Activated CD8-positive, alpha-beta memory T cell treated with anti-CD3 and anti-CD28 coated beads, Interleukin-2, amount 10 ng/mL, durations not matched to agents 7 days and 5 days (primary cell): ENCODE results near the gene AGFG1. TPM values are rescaled to one million over a fixed set of nuclear protein-coding genes. Genes with fewer than 3 reads are reported as not detected.
A peak's percentile ranks its signal among the peaks of the same experiment; 100 is the strongest.

ENCODE experiments used
- ATAC-seq: fragments of 150-1000 bp; cut with Tn5 transposase; one replicate; pipeline ENCODE4 v1.10.0; 2021; ENCODE audit warnings: moderate library complexity
- CTCF ChIA-PET: fragments of 350-600 bp; sonication (Branson Sonifier 250); formaldehyde crosslinking; loops from one replicate; lab custom pipeline; 2021; ENCODE audit warnings: antibody characterized with exemption; lab: Charles Lee
- DNase-seq: peaks from one replicate; pipeline ENCODE4 v3.0.0-alpha.2; 2020
- H3K27ac Mint-ChIP-seq: one replicate; pipeline ENCODE4 v1.8.0; 2021; ENCODE audit warnings: mild to moderate bottlenecking, mixed read lengths
- H3K27me3 Mint-ChIP-seq: one replicate; pipeline ENCODE4 v1.8.0; 2021; ENCODE audit warnings: mixed read lengths
- H3K36me3 Mint-ChIP-seq: one replicate; pipeline ENCODE4 v1.8.0; 2021; ENCODE audit warnings: mild to moderate bottlenecking, mixed read lengths
- H3K4me1 Mint-ChIP-seq: one replicate; pipeline ENCODE4 v1.8.0; 2021; ENCODE audit warnings: mixed read lengths
- H3K4me3 Mint-ChIP-seq: one replicate; pipeline ENCODE4 v1.8.0; 2021; ENCODE audit warnings: mild to moderate bottlenecking, moderate library complexity, mixed read lengths
- H3K9me3 Mint-ChIP-seq: one replicate; pipeline ENCODE4 v1.8.0; 2022; ENCODE audit warnings: low read depth, mixed read lengths
- total RNA-seq, 2 experiments: library from RNA; stranded (reverse); gene quantifications; one replicate each; pipeline ENCODE4 v1.2.3, GENCODE V29; 2021

Gene AGFG1
- total RNA-seq, 2 experiments from 2014 or later, result 56.4 to 94.9 TPM

- no peak for ATAC-seq
- CTCF ChIA-PET, result no interaction called here
These were observed 18.1 kb upstream of the AGFG1 start for GRCh38 chr2:227453810-227454209.

DNA sequence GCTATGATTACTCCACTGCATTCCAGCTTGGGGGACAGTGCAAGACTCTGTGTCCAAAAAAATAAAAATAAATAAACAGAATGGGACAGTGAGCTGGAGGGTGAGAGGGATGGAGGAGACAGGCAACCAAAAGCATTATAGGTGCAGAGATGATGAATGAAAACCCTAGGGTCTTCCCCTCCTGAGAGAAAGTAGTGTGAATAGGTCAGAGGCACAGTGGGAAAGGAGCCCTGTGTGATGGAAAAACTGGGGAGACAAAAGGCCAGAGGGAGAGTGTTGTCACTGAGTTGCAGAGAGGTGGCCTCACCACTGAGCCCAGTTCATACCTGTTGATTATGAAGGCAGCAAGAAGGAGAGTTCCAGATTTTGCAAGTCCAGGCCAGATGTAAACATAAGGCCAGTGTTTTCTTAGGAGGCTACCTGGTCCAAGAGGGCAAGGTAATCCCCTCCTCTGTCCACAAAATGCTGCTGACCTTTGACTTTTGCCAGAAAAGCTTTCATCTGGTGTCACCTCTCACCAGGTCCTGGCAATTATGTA lies 17.6 kb upstream of the AGFG1 start:
- ATAC-seq (no peak), DNase-seq (no peak)
- Mint-ChIP-seq H3K27me3 (no peaks in the 10 kb centered on the region), H3K9me3 (no peaks in the 10 kb centered on the region), H3K4me1 (peaks cover 3% of the 10 kb centered on the region), H3K4me3 (no peak overlapping the region), H3K36me3 (no peaks in the 10 kb centered on the region), H3K27ac (no peak overlapping the region)
- CTCF ChIA-PET, result no interaction called here

More at GRCh38 chr2:227453810-227454209, 18.1 kb upstream of the AGFG1 start:
- Mint-ChIP-seq H3K4me1 (peaks cover 1% of the 10 kb centered on the region), H3K4me3 (no peak overlapping the region), H3K36me3 (no peaks in the 10 kb centered on the region), H3K9me3 (no peaks in the 10 kb centered on the region), H3K27me3 (no peaks in the 10 kb centered on the region), H3K27ac (no peak overlapping the region)
- no peak for DNase-seq

GRCh38 chr2:227455200-227455599 lies 16.8 kb upstream of the AGFG1 start:
- ATAC-seq, result no peak
- DNase-seq, result no peak
- H3K36me3 Mint-ChIP-seq, result no peaks in the 10 kb centered on the region
- no peak overlapping the region for H3K27ac Mint-ChIP-seq
- H3K4me3 Mint-ChIP-seq, result no peak overlapping the region
- CTCF ChIA-PET, result no interaction called here
- no peaks in the 10 kb centered on the region for H3K9me3 Mint-ChIP-seq
- peaks cover 8% of the 10 kb centered on the region for H3K4me1 Mint-ChIP-seq
- no peaks in the 10 kb centered on the region for H3K27me3 Mint-ChIP-seq

DNA sequence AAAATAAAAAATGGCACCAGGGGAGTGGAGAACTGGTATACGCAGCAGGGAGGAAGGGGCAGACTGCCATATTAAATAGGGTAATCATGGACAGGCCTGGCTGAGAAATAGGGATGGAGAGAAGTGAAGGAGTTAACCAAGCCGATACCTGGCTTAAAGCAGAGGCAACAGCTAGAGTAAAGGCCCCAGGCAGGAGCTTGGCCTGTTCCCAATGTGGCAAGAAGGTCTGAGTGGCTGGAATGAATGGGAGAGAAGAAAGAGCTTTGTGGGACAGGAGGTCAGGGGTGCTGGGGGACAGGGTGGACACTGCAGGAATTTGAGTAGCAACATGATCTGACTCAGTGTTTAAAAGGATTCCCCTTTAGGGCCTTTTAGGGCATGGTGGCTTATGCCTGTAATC lies 15.9 kb upstream of the AGFG1 start:
- Mint-ChIP-seq H3K4me3 (no peak overlapping the region), H3K27me3 (no peaks in the 10 kb centered on the region), H3K36me3 (no peaks in the 10 kb centered on the region), H3K9me3 (no peaks in the 10 kb centered on the region), H3K27ac (no peak overlapping the region), H3K4me1 (peaks cover 16% of the 10 kb centered on the region)
- ATAC-seq, result no peak
- CTCF ChIA-PET, result interaction anchor here (1.4 kb wide), 1 partner anchor 15 kb away, joined by 3 read pairs; no protein-coding TSS in a partner anchor
- DNase-seq, result no peak

DNA sequence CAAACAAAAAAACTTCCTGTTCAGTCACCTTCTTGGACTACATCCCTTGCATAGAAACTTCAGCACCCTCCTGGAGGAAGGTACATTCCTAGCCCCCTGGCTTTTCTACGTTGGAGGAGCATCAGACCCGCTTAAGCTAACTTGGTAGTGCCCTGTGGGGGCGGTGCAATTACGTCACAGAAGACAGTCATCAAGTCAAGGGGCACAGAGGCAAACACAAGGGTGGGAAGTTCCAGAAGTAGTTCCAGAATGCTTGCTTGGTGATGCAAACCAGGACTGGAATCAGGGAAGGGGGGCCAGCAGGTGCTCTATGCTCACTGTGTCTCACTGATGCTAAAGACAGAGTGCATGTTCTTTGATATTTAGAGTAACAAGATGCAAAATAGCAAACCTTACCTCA lies 15.2 kb upstream of the AGFG1 start:
- no peak for DNase-seq
- Mint-ChIP-seq H3K36me3 (no peaks in the 10 kb centered on the region), H3K4me3 (no peak overlapping the region), H3K27ac (no peak overlapping the region), H3K9me3 (no peaks in the 10 kb centered on the region), H3K27me3 (no peaks in the 10 kb centered on the region), H3K4me1 (peaks cover 21% of the 10 kb centered on the region)
- no peak for ATAC-seq
- CTCF ChIA-PET, result interaction anchor here (1.4 kb wide), 1 partner anchor 14 kb away, joined by 3 read pairs; no protein-coding TSS in a partner anchor

DNA sequence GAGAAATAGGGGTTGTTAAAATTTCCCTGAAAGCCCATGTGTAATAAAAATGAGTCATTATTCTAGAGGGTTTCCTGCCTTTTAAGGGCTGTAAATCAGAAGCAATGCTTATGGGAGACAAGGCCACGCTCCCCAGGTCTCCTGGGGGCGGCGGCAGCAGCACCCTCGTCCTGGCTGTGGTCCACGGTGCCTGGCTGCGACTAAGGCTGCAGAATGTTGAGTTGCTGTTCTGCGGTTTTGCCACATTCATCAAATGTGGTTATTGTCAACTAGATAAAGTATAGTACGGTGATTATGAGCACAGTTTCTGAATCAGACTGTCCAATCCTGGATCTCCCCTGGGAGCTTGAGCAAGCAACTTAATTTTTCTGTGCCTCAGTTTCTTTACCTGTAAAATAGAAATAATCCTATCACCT lies 11.9 kb upstream of the AGFG1 start:
- ATAC-seq (peak; percentile 62), DNase-seq (peak; percentile 78)
- Mint-ChIP-seq H3K36me3 (no peaks in the 10 kb centered on the region), H3K27ac (peak overlapping the region; percentile 17), H3K4me3 (peak overlapping the region; percentile 4), H3K4me1 (peaks cover 53% of the 10 kb centered on the region), H3K27me3 (no peaks in the 10 kb centered on the region), H3K9me3 (no peaks in the 10 kb centered on the region)
- CTCF ChIA-PET, result interaction anchor here (0.6 to 1.4 kb wide), 2 partner anchors 11 to 198 kb away, joined by 3 to 4 read pairs; no protein-coding TSS in a partner anchor

- H3K4me3 Mint-ChIP-seq, result no peak overlapping the region
- no peaks in the 10 kb centered on the region for H3K36me3 Mint-ChIP-seq
- no peaks in the 10 kb centered on the region for H3K9me3 Mint-ChIP-seq
- H3K27me3 Mint-ChIP-seq, result no peaks in the 10 kb centered on the region
- ATAC-seq (no peak), DNase-seq (no peak)
- CTCF ChIA-PET, result interaction anchor here (1.4 kb wide), 1 partner anchor 11 kb away, joined by 4 read pairs; no protein-coding TSS in a partner anchor
- no peak overlapping the region for H3K27ac Mint-ChIP-seq
- H3K4me1 Mint-ChIP-seq, result peaks cover 56% of the 10 kb centered on the region
These were observed 11.1 kb upstream of the AGFG1 start for GRCh38 chr2:227460833-227461232.

DNA sequence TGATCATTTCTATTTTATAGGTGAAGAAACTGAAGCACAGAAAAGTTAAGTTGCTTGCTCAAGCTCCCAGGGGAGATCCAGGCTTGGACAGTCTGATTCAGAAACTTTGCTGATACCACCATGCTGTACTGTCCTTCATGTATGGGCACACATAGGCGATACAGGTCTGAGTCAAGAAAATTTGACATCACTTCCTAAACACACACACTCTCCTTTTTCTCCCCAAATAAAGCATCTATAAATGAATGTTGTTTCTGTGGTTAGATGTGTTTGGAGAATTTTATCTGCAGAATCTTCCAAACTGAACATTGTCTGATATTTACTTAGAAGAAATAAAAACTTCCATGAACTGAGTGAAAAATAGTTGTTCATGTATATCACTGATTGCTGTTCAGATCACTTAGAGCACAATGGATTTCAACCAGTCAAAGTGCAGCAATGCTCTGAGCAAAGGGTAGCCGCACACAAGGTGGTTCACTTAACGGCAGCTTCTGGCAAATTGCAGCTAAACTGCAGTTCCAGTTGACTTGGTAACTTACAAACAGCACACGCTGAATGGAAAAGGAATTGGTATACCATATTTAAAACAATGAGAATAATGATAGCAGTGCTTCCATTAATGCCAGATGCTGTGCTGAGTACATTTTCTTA lies 10.0 kb upstream of the AGFG1 start:
- CTCF ChIA-PET, result no interaction called here
- H3K27ac Mint-ChIP-seq, result peak overlapping the region; percentile 63
- DNase-seq (no peak), ATAC-seq (no peak)
- no peaks in the 10 kb centered on the region for H3K9me3 Mint-ChIP-seq
- peaks cover 63% of the 10 kb centered on the region for H3K4me1 Mint-ChIP-seq
- H3K27me3 Mint-ChIP-seq, result no peaks in the 10 kb centered on the region
- H3K4me3 Mint-ChIP-seq, result no peak overlapping the region
- H3K36me3 Mint-ChIP-seq, result no peaks in the 10 kb centered on the region

DNA sequence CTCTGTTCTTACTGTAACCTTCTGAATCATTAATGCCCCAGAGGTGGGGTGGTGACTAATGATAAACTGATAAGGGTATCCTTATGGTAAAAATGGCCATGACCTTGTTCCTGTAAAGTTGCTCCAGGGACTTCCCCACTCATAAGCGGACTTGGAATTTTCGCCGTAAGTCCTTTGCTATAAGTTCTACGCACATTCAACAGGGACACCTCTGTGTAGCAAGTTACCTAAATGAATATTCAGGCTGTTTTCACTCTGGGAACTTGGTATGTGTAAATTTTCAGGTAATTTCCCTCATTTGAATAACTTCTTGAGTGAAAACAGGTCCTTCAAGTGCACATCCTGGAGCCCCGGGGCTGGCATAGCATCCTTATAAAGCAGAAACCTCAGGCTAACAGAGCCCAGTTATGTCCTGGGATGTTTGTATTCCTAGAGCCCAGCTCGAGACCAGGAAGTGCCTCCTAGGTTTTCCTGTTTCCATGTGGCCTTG lies 9.4 kb upstream of the AGFG1 start:
- Mint-ChIP-seq H3K9me3 (no peaks in the 10 kb centered on the region), H3K4me1 (peaks cover 64% of the 10 kb centered on the region), H3K36me3 (no peaks in the 10 kb centered on the region), H3K27ac (peak overlapping the region; percentile 72), H3K4me3 (no peak overlapping the region), H3K27me3 (no peaks in the 10 kb centered on the region)
- ATAC-seq (no peak), DNase-seq (no peak)
- CTCF ChIA-PET, result interaction anchor here (1.0 kb wide), 1 partner anchor 9 kb away, joined by 3 read pairs; no protein-coding TSS in a partner anchor

GRCh38 chr2:227462972-227463931 lies 8.7 kb upstream of the AGFG1 start:
- Mint-ChIP-seq H3K27me3 (no peaks in the 10 kb centered on the region), H3K27ac (peak overlapping the region; percentile 72), H3K4me3 (no peak overlapping the region), H3K9me3 (no peaks in the 10 kb centered on the region), H3K36me3 (no peaks in the 10 kb centered on the region), H3K4me1 (peaks cover 64% of the 10 kb centered on the region)
- ATAC-seq (peak; percentile 29), DNase-seq (no peak)
- CTCF ChIA-PET, result interaction anchor here (0.9 to 1.7 kb wide), 4 partner anchors 8 to 17 kb away, joined by 3 to 8 read pairs (median 4); no protein-coding TSS in a partner anchor

DNA sequence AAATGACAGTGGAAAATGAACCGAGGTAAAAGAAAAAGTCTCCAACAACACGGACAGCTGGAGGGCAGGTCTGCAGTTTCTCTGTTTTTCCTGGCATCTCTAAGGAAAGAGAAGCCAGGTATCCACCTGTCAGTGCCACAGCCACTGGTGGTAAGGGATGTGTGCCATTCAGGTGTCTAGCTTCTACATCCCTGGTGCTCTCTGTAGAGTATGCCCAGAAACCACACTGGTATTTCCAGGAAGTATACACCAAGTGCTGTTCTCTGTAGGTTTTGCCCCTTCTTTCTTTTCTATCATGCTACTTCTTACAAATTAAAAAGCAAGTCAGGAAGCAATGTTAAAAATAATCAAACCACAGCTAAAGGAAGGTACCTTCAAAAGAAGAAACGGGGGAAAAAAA lies 7.6 kb upstream of the AGFG1 start:
- Mint-ChIP-seq H3K4me1 (peaks cover 61% of the 10 kb centered on the region), H3K4me3 (peak overlapping the region; percentile 6), H3K27me3 (no peaks in the 10 kb centered on the region), H3K36me3 (no peaks in the 10 kb centered on the region), H3K9me3 (no peaks in the 10 kb centered on the region), H3K27ac (peak overlapping the region; percentile 72)
- CTCF ChIA-PET, result interaction anchor here (0.9 to 1.7 kb wide), 4 partner anchors 9 to 16 kb away, joined by 3 to 8 read pairs (median 4); no protein-coding TSS in a partner anchor
- DNase-seq (peak; percentile 49), ATAC-seq (peak; percentile 56)

GRCh38 chr2:227464851-227465250 lies 7.1 kb upstream of the AGFG1 start:
- ATAC-seq (no peak), DNase-seq (no peak)
- Mint-ChIP-seq H3K27me3 (no peaks in the 10 kb centered on the region), H3K27ac (peak overlapping the region; percentile 72), H3K9me3 (no peaks in the 10 kb centered on the region), H3K4me1 (peaks cover 60% of the 10 kb centered on the region), H3K4me3 (peak overlapping the region; percentile 6), H3K36me3 (no peaks in the 10 kb centered on the region)
- CTCF ChIA-PET, result interaction anchor here (1.0 to 1.7 kb wide), 3 partner anchors 9 to 13 kb away, joined by 3 to 8 read pairs (median 6); no protein-coding TSS in a partner anchor
